Measurements from ENCODE around the gene ZNF148.

ZNF148 gene

DNA sequence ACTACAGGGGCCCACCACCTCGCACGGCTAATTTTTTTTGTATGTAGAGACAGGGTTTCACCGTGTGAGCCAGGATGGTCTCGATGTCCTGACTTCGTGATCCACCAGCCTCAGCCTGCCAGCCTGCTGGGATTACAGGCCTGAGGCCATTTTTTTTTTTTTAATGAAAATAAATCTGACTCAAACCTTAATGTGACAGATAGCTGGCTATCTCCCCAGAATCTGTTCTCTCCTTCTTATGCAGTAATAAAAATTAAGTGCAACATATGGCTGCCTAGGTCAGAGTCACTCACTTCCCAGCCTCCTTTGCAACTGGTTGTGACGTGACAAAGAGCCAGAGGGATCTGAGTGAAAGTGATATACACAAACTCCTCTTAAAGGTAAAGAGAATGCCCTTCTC, 53.0 kb downstream of the ZNF148 start (continued):
- TF ChIP-seq, protein P1, sequence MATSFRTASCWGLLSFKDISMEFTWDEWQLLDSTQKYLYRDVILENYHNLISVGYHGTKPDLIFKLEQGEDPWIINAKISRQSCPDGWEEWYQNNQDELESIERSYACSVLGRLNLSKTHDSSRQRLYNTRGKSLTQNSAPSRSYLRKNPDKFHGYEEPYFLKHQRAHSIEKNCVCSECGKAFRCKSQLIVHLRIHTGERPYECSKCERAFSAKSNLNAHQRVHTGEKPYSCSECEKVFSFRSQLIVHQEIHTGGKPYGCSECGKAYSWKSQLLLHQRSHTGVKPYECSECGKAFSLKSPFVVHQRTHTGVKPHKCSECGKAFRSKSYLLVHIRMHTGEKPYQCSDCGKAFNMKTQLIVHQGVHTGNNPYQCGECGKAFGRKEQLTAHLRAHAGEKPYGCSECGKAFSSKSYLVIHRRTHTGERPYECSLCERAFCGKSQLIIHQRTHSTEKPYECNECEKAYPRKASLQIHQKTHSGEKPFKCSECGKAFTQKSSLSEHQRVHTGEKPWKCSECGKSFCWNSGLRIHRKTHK (tag by site-specific recombination; IDR thresholded peaks at IDR 0.05): no peak
- no peak for TF ChIP-seq ZNF510 (tag by site-specific recombination; IDR thresholded peaks at IDR 0.05; ENCODE audit: insufficient replicate concordance)
- TF ChIP-seq, protein P2, sequence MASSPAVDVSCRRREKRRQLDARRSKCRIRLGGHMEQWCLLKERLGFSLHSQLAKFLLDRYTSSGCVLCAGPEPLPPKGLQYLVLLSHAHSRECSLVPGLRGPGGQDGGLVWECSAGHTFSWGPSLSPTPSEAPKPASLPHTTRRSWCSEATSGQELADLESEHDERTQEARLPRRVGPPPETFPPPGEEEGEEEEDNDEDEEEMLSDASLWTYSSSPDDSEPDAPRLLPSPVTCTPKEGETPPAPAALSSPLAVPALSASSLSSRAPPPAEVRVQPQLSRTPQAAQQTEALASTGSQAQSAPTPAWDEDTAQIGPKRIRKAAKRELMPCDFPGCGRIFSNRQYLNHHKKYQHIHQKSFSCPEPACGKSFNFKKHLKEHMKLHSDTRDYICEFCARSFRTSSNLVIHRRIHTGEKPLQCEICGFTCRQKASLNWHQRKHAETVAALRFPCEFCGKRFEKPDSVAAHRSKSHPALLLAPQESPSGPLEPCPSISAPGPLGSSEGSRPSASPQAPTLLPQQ (tag by site-specific recombination; IDR thresholded peaks at IDR 0.05): no peak
- TF ChIP-seq ZNF560 (tag by site-specific recombination; IDR thresholded peaks at IDR 0.05; ENCODE audit: borderline replicate concordance): no peak
- no peak for TF ChIP-seq ZNF239 (tag by site-specific recombination; IDR thresholded peaks at IDR 0.05)
- TF ChIP-seq, protein P3, sequence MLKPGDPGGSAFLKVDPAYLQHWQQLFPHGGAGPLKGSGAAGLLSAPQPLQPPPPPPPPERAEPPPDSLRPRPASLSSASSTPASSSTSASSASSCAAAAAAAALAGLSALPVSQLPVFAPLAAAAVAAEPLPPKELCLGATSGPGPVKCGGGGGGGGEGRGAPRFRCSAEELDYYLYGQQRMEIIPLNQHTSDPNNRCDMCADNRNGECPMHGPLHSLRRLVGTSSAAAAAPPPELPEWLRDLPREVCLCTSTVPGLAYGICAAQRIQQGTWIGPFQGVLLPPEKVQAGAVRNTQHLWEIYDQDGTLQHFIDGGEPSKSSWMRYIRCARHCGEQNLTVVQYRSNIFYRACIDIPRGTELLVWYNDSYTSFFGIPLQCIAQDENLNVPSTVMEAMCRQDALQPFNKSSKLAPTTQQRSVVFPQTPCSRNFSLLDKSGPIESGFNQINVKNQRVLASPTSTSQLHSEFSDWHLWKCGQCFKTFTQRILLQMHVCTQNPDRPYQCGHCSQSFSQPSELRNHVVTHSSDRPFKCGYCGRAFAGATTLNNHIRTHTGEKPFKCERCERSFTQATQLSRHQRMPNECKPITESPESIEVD (tag by site-specific recombination; IDR thresholded peaks at IDR 0.05): peak; percentile 21; the same call in 1 of the 2 replicates
- no peak for TF ChIP-seq ZNF274 (IDR thresholded peaks at IDR 0.05; ENCODE audit: low read length)
- no peak for TF ChIP-seq ZNF274 (tag by site-specific recombination; IDR thresholded peaks at IDR 0.05; ENCODE audit: borderline replicate concordance)
- TF ChIP-seq ZNF548 (tag by site-specific recombination; IDR thresholded peaks at IDR 0.05): no peak
- TF ChIP-seq FEZF1 (tag by site-specific recombination; IDR thresholded peaks at IDR 0.05): peak; percentile 50; the same call in 1 of the 2 replicates
- TF ChIP-seq, protein P4, sequence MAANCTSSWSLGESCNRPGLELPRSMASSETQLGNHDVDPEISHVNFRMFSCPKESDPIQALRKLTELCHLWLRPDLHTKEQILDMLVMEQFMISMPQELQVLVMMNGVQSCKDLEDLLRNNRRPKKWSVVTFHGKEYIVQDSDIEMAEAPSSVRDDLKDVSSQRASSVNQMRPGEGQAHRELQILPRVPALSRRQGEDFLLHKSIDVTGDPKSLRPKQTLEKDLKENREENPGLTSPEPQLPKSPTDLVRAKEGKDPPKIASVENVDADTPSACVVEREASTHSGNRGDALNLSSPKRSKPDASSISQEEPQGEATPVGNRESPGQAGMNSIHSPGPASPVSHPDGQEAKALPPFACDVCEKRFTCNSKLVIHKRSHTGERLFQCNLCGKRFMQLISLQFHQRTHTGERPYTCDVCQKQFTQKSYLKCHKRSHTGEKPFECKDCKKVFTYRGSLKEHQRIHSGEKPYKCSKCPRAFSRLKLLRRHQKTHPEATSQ (tag by site-specific recombination; IDR thresholded peaks at IDR 0.05): no peak
- TF ChIP-seq, protein P5, sequence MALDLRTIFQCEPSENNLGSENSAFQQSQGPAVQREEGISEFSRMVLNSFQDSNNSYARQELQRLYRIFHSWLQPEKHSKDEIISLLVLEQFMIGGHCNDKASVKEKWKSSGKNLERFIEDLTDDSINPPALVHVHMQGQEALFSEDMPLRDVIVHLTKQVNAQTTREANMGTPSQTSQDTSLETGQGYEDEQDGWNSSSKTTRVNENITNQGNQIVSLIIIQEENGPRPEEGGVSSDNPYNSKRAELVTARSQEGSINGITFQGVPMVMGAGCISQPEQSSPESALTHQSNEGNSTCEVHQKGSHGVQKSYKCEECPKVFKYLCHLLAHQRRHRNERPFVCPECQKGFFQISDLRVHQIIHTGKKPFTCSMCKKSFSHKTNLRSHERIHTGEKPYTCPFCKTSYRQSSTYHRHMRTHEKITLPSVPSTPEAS (tag by site-specific recombination; IDR thresholded peaks at IDR 0.05): no peak
- TF ChIP-seq, protein P6, sequence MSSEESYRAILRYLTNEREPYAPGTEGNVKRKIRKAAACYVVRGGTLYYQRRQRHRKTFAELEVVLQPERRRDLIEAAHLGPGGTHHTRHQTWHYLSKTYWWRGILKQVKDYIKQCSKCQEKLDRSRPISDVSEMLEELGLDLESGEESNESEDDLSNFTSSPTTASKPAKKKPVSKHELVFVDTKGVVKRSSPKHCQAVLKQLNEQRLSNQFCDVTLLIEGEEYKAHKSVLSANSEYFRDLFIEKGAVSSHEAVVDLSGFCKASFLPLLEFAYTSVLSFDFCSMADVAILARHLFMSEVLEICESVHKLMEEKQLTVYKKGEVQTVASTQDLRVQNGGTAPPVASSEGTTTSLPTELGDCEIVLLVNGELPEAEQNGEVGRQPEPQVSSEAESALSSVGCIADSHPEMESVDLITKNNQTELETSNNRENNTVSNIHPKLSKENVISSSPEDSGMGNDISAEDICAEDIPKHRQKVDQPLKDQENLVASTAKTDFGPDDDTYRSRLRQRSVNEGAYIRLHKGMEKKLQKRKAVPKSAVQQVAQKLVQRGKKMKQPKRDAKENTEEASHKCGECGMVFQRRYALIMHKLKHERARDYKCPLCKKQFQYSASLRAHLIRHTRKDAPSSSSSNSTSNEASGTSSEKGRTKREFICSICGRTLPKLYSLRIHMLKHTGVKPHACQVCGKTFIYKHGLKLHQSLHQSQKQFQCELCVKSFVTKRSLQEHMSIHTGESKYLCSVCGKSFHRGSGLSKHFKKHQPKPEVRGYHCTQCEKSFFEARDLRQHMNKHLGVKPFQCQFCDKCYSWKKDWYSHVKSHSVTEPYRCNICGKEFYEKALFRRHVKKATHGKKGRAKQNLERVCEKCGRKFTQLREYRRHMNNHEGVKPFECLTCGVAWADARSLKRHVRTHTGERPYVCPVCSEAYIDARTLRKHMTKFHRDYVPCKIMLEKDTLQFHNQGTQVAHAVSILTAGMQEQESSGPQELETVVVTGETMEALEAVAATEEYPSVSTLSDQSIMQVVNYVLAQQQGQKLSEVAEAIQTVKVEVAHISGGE (tag by site-specific recombination; conservative IDR thresholded peaks at IDR 0.05; ENCODE audit: low read depth): no peak
- TF ChIP-seq ZFP69B (tag by site-specific recombination; IDR thresholded peaks at IDR 0.05): no peak
- TF ChIP-seq, protein P7, sequence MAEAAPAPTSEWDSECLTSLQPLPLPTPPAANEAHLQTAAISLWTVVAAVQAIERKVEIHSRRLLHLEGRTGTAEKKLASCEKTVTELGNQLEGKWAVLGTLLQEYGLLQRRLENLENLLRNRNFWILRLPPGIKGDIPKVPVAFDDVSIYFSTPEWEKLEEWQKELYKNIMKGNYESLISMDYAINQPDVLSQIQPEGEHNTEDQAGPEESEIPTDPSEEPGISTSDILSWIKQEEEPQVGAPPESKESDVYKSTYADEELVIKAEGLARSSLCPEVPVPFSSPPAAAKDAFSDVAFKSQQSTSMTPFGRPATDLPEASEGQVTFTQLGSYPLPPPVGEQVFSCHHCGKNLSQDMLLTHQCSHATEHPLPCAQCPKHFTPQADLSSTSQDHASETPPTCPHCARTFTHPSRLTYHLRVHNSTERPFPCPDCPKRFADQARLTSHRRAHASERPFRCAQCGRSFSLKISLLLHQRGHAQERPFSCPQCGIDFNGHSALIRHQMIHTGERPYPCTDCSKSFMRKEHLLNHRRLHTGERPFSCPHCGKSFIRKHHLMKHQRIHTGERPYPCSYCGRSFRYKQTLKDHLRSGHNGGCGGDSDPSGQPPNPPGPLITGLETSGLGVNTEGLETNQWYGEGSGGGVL (tag by site-specific recombination; IDR thresholded peaks at IDR 0.05): no peak
- TF ChIP-seq ZNF112 (tag by site-specific recombination; IDR thresholded peaks at IDR 0.05): no peak
- no peak for TF ChIP-seq HOXD13 (CRISPR knock-in tag; IDR thresholded peaks at IDR 0.05; ENCODE audit: borderline replicate concordance)
- TF ChIP-seq ZEB2 (tag by site-specific recombination; IDR thresholded peaks at IDR 0.05): 0 out of 2 replicates have a peak, but pooled peaks have one; percentile 20
- peak; percentile 59 for TF ChIP-seq ZNF629 (tag by site-specific recombination; IDR thresholded peaks at IDR 0.05)
- no peak for TF ChIP-seq ZNF266 (tag by site-specific recombination; IDR thresholded peaks at IDR 0.05; ENCODE audit: low read depth)
- no peak for TF ChIP-seq ZNF48 (tag by site-specific recombination; IDR thresholded peaks at IDR 0.05)
- TF ChIP-seq, protein P8, sequence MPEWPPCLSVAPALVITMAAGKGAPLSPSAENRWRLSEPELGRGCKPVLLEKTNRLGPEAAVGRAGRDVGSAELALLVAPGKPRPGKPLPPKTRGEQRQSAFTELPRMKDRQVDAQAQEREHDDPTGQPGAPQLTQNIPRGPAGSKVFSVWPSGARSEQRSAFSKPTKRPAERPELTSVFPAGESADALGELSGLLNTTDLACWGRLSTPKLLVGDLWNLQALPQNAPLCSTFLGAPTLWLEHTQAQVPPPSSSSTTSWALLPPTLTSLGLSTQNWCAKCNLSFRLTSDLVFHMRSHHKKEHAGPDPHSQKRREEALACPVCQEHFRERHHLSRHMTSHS (tag by site-specific recombination; IDR thresholded peaks at IDR 0.05): no peak
- TF ChIP-seq SCRT2 (tag by site-specific recombination; IDR thresholded peaks at IDR 0.05): 0 out of 2 replicates have a peak, but pooled peaks have one; percentile 34
- TF ChIP-seq, protein P9, sequence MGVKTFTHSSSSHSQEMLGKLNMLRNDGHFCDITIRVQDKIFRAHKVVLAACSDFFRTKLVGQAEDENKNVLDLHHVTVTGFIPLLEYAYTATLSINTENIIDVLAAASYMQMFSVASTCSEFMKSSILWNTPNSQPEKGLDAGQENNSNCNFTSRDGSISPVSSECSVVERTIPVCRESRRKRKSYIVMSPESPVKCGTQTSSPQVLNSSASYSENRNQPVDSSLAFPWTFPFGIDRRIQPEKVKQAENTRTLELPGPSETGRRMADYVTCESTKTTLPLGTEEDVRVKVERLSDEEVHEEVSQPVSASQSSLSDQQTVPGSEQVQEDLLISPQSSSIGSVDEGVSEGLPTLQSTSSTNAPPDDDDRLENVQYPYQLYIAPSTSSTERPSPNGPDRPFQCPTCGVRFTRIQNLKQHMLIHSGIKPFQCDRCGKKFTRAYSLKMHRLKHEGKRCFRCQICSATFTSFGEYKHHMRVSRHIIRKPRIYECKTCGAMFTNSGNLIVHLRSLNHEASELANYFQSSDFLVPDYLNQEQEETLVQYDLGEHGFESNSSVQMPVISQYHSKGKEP (tag by site-specific recombination; IDR thresholded peaks at IDR 0.05): peak; percentile 55

Measured in HEK293 (cell line).